ENCODE measurements around the gene CD163L1. TPM values are rescaled to one million over a fixed set of nuclear protein-coding genes. Genes with fewer than 3 reads are reported as not detected.

The CD163L1 gene
- total RNA-seq, 1 donor from 2014 or later, result 1.8 TPM

- H3K27me3 Mint-ChIP-seq (ENCODE audit: unreplicated experiment), result peaks cover 16% of the 10 kb centered on the region
- H3K4me1 Mint-ChIP-seq (ENCODE audit: unreplicated experiment), result no peaks in the 10 kb centered on the region
- H3K36me3 Mint-ChIP-seq (ENCODE audit: unreplicated experiment), result no peaks in the 10 kb centered on the region
- TF ChIP-seq, protein P1, sequence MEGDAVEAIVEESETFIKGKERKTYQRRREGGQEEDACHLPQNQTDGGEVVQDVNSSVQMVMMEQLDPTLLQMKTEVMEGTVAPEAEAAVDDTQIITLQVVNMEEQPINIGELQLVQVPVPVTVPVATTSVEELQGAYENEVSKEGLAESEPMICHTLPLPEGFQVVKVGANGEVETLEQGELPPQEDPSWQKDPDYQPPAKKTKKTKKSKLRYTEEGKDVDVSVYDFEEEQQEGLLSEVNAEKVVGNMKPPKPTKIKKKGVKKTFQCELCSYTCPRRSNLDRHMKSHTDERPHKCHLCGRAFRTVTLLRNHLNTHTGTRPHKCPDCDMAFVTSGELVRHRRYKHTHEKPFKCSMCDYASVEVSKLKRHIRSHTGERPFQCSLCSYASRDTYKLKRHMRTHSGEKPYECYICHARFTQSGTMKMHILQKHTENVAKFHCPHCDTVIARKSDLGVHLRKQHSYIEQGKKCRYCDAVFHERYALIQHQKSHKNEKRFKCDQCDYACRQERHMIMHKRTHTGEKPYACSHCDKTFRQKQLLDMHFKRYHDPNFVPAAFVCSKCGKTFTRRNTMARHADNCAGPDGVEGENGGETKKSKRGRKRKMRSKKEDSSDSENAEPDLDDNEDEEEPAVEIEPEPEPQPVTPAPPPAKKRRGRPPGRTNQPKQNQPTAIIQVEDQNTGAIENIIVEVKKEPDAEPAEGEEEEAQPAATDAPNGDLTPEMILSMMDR (IDR thresholded peaks at IDR 0.05), result no peak
- no peak for DNase-seq (ENCODE audit: extremely low spot score, unreplicated experiment)
- no peak overlapping the region for H3K27ac Mint-ChIP-seq (ENCODE audit: unreplicated experiment)
- H3K9me3 Mint-ChIP-seq (ENCODE audit: unreplicated experiment), result no peaks in the 10 kb centered on the region
- no peak overlapping the region for H3K4me3 Mint-ChIP-seq (ENCODE audit: unreplicated experiment)
Observed at GRCh38 chr12:7479771-7480170, 35.8 kb upstream of the CD163L1 start.

DNA sequence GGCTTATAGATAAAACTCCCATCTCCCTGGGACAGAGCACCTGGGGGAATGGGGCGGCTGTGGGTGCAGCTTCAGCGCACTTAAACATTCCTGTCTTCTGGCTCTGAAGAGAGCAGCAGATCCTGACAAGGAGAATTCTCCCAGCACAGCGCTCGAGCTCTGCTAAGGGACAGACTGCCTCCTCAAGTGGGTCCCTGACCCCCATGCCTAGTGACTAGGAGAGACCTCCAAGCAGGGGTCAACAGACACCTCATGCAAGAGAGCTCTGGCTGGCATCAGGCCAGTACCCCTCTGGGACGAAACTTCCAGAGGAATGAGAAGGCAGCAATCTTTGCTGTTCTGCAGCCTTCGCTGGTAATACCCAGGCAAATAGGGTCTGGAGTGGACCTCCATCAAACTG is 28.1 kb upstream of the CD163L1 start:
- H3K4me1 Mint-ChIP-seq (ENCODE audit: unreplicated experiment), result no peaks in the 10 kb centered on the region
- no peak overlapping the region for H3K4me3 Mint-ChIP-seq (ENCODE audit: unreplicated experiment)
- H3K9me3 Mint-ChIP-seq (ENCODE audit: unreplicated experiment), result peaks cover 8% of the 10 kb centered on the region
- no peak for DNase-seq (ENCODE audit: extremely low spot score, unreplicated experiment)
- no peaks in the 10 kb centered on the region for H3K36me3 Mint-ChIP-seq (ENCODE audit: unreplicated experiment)
- peaks cover 33% of the 10 kb centered on the region for H3K27me3 Mint-ChIP-seq (ENCODE audit: unreplicated experiment)
- TF ChIP-seq, protein P1 (IDR thresholded peaks at IDR 0.05), result no peak
- no peak overlapping the region for H3K27ac Mint-ChIP-seq (ENCODE audit: unreplicated experiment)

DNA sequence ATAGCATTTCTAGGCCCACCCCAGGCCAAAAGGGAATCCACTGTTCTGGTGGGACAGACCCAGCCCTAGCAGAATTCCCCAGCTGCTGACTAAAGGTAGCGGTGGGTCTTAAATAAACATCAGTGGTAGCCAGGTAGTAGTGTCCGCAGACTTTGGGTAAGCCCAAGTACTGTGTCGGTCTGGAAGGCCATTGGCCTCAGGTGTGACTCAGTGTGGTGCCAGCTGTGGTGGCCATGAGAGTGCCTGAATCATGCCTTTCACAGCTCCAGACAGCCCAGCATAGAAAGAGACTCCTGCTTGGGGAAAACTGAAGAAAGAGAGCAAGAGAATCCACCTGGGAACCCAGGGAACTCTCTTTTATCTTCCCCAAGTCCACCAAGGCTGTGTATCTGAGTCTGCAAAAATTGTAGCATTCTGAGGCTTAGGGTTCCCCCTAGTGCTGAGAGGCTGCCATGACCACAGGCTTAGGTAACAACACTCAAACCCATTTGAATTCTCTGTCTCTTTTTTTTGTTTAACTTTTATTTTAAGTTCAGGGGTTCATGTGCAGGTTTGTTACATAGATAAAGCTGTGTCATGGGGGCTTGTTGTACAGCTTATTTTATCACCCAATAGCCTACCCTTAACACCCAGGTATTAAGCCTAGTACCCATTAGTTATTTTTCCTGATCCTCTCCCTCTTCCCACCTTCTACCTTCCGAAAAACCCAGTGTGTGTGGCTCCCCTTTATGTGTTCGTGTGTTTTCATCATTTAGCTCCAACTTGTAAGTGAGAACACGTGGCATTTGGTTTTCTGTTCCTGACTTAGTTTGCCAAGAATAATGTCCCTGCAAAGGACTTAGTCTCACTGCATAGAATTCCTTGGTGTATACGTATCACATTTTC is 16.7 kb upstream of the CD163L1 start:
- DNase-seq (ENCODE audit: extremely low spot score, unreplicated experiment), result no peak
- TF ChIP-seq, protein P1 (IDR thresholded peaks at IDR 0.05), result peak; percentile 88
- Mint-ChIP-seq H3K4me3 (ENCODE audit: unreplicated experiment) (no peak overlapping the region), H3K4me1 (ENCODE audit: unreplicated experiment) (no peaks in the 10 kb centered on the region), H3K27me3 (ENCODE audit: unreplicated experiment) (peaks cover 27% of the 10 kb centered on the region), H3K36me3 (ENCODE audit: unreplicated experiment) (no peaks in the 10 kb centered on the region), H3K27ac (ENCODE audit: unreplicated experiment) (no peak overlapping the region), H3K9me3 (ENCODE audit: unreplicated experiment) (no peaks in the 10 kb centered on the region)

- no peak overlapping the region for H3K27ac Mint-ChIP-seq (ENCODE audit: unreplicated experiment)
- no peak overlapping the region for H3K4me3 Mint-ChIP-seq (ENCODE audit: unreplicated experiment)
- no peaks in the 10 kb centered on the region for H3K9me3 Mint-ChIP-seq (ENCODE audit: unreplicated experiment)
- H3K27me3 Mint-ChIP-seq (ENCODE audit: unreplicated experiment), result peaks cover 21% of the 10 kb centered on the region
- TF ChIP-seq, protein P1 (IDR thresholded peaks at IDR 0.05), result no peak
- no peaks in the 10 kb centered on the region for H3K36me3 Mint-ChIP-seq (ENCODE audit: unreplicated experiment)
- DNase-seq (ENCODE audit: extremely low spot score, unreplicated experiment), result no peak
- H3K4me1 Mint-ChIP-seq (ENCODE audit: unreplicated experiment), result no peaks in the 10 kb centered on the region
Observed at GRCh38 chr12:7459973-7460372, 16.0 kb upstream of the CD163L1 start.

- H3K9me3 Mint-ChIP-seq (ENCODE audit: unreplicated experiment), result no peaks in the 10 kb centered on the region
- H3K4me3 Mint-ChIP-seq (ENCODE audit: unreplicated experiment), result no peak overlapping the region
- TF ChIP-seq, protein P1 (IDR thresholded peaks at IDR 0.05), result no peak
- no peak overlapping the region for H3K27ac Mint-ChIP-seq (ENCODE audit: unreplicated experiment)
- peaks cover 31% of the 10 kb centered on the region for H3K27me3 Mint-ChIP-seq (ENCODE audit: unreplicated experiment)
- DNase-seq (ENCODE audit: extremely low spot score, unreplicated experiment), result no peak
- no peaks in the 10 kb centered on the region for H3K4me1 Mint-ChIP-seq (ENCODE audit: unreplicated experiment)
- H3K36me3 Mint-ChIP-seq (ENCODE audit: unreplicated experiment), result no peaks in the 10 kb centered on the region
Observed at GRCh38 chr12:7451756-7452155, 7.8 kb upstream of the CD163L1 start.
